Heart right ventricle (tissue), 16 donors: ENCODE results near the gene UPK1B. TPM values are rescaled to one million over a fixed set of nuclear protein-coding genes. Genes with fewer than 3 reads are reported as not detected.

Source experiments
- ATAC-seq, 8 donors: fragments of 200-7000 bp; cut with Tn5 transposase; one replicate each; pipeline ENCODE4 v1.9.1; 2020; ENCODE audit warnings: mild to moderate bottlenecking in 8 of 8, moderate library complexity in 8 of 8, moderate number of reproducible peaks in 1 of 8
- DNase-seq, 2 donors: peaks; one replicate each; pipeline ENCODE4 v3.0.0-alpha.2; 2020
- H3K27ac ChIP-seq, 10 donors: fragments of 200-600 bp; sonication (generic) in 2 of 10; one replicate each; pipeline versions ENCODE4 v1.5.0 to v1.8.0; 2020 to 2022; ENCODE audit warnings: mild to moderate bottlenecking in 3 of 10
- H3K27me3 ChIP-seq, 7 donors: fragments of 200-600 bp; one replicate each; pipeline ENCODE4 v1.8.0; 2021 to 2022; ENCODE audit warnings: mild to moderate bottlenecking in 2 of 7
- H3K36me3 ChIP-seq, 9 donors: fragments of 200-600 bp; sonication (generic) in 1 of 9; one replicate each; pipeline versions ENCODE4 v1.5.0 to v1.8.0; 2020 to 2022; ENCODE audit warnings: mild to moderate bottlenecking in 2 of 9
- H3K4me1 ChIP-seq, 9 donors: fragments of 200-600 bp; sonication (generic) in 1 of 9; one replicate each; pipeline versions ENCODE4 v1.5.0 to v1.8.0; 2020 to 2022; ENCODE audit warnings: mild to moderate bottlenecking in 4 of 9
- H3K4me3 ChIP-seq, 10 donors: fragments of 200-600 bp; sonication (generic) in 2 of 10; one replicate each; pipeline versions ENCODE4 v1.5.0 to v1.8.0; 2020 to 2022; ENCODE audit warnings: mild to moderate bottlenecking in 7 of 10, moderate library complexity in 2 of 10
- H3K9me3 ChIP-seq, 11 donors: fragments of 200-600 bp in 10 of 11; sonication (generic) in 2 of 11; one replicate each; pipeline versions ENCODE4 v1.5.0 to v1.8.0; 2013 to 2022; ENCODE audit warnings: mild to moderate bottlenecking in 2 of 11, control low read depth in 1 of 11, moderate library complexity in 1 of 11
- WGBS, 2 donors: extraction: QIAGEN DNeasy Blood & Tissue Kit; methylation state at CpG; one replicate each; pipeline ENCODE4 v1.1.7; 2013; ENCODE audit warnings: inconsistent platforms in 1 of 2; 5-methylcytosine and 5-hydroxymethylcytosine counted together
- intact Hi-C, 10 donors: fragments of 100-400 bp; cut with DNase I; formaldehyde crosslinking; loops; one replicate each; pipeline versions ENCODE4 v1.11.1 to v1.14.2; 2022
- polyA plus RNA-seq, 2 donors: library from polyadenylated mRNA; stranded (reverse); fragments of 200-250 nt; gene quantifications; one replicate each; pipeline ENCODE4 v1.2.3, GENCODE V29; 2013
- total RNA-seq, 10 donors: library from RNA; stranded (reverse); fragmentation: NEBNext Ultra II Directional in 3 of 10; extraction: Animal tissue kit (Norgen Biotek cat#: 25700) in 3 of 10; gene quantifications; one replicate each; pipeline versions ENCODE4 v1.2.1 to v1.2.4, GENCODE V29; 2021 to 2023
- TF ChIP-seq, protein P1 (sequence below), 9 donors: fragments of 200-600 bp; sonication (generic) in 2 of 9; IDR thresholded peaks; one replicate each; pipeline versions ENCODE4 v1.5.0 to v1.8.0; 2021 to 2022; ENCODE audit warnings: antibody characterized with exemption in 9 of 9, mild to moderate bottlenecking in 5 of 9, moderate library complexity in 1 of 9
- donor health status: Arrhythmogenic right ventricular cardiomyopathy.
- donor health status: ischemic (EF 13 %, LVEDD 7.1; RV severe dilation, severe dysfunction).
- donor health status: healthy with polysubstance abuse.
- donor health status: DM: no; HTN: yes; CAD: no.
- donor health status: DM: no; HTN: no; CAD: no.
- donor health status: ischemic (EF 25% LVEDD 6.9; RV normal size, moderate dysfunction).
- donor health status: ischemic (EF 25% LVEDD 5.7; RV mildly dilated, moderate dysfunction).
- donor health status: healthy.
- donor health status: DM: yes; HTN: yes; CAD: no.
- donor health status: Ischemic cardiomyopathy.
- donor health status: ischemic (EF 35%, LVEDD 5.7; RV mildly dilated, moderate dysfunction).
- donor health status: nonischemic (EF 11% LVEDD 7.7; RV severe dilation, severe dysfunction).
- donor health status: DM: yes; HTN: yes; CAD: no.
- donor health status: PGD.
- donor health status: ischemic (EF 29% LVEDD 5.4; RV normal size, mild dysfunction).
- donor health status: nonischemic (EF 23%, LVEDD 6.1; RV moderate dilation, normal function).

Gene UPK1B
- total and polyA plus RNA-seq, 12 donors: 1.1 TPM; not detected in 11

- Histone ChIP-seq H3K27ac (no peak overlapping the region), H3K4me1 (no peaks in the 10 kb centered on the region), H3K9me3 (no peaks in the 10 kb centered on the region), H3K27me3 (no peaks in the 10 kb centered on the region), H3K4me3 (no peak overlapping the region), H3K36me3 (no peaks in the 10 kb centered on the region)
- intact Hi-C loops: no loop called here
- TF ChIP-seq, protein P1, sequence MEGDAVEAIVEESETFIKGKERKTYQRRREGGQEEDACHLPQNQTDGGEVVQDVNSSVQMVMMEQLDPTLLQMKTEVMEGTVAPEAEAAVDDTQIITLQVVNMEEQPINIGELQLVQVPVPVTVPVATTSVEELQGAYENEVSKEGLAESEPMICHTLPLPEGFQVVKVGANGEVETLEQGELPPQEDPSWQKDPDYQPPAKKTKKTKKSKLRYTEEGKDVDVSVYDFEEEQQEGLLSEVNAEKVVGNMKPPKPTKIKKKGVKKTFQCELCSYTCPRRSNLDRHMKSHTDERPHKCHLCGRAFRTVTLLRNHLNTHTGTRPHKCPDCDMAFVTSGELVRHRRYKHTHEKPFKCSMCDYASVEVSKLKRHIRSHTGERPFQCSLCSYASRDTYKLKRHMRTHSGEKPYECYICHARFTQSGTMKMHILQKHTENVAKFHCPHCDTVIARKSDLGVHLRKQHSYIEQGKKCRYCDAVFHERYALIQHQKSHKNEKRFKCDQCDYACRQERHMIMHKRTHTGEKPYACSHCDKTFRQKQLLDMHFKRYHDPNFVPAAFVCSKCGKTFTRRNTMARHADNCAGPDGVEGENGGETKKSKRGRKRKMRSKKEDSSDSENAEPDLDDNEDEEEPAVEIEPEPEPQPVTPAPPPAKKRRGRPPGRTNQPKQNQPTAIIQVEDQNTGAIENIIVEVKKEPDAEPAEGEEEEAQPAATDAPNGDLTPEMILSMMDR (IDR thresholded peaks at IDR 0.05): no peak
- ATAC-seq: no peak
- WGBS, 2 donors: 81 to 92% methylated on average over 1 of the region's 1 CpG
- DNase-seq: no peak
Observed at GRCh38 chr3:119191800-119192199, 18.4 kb downstream of the UPK1B start.

DNA sequence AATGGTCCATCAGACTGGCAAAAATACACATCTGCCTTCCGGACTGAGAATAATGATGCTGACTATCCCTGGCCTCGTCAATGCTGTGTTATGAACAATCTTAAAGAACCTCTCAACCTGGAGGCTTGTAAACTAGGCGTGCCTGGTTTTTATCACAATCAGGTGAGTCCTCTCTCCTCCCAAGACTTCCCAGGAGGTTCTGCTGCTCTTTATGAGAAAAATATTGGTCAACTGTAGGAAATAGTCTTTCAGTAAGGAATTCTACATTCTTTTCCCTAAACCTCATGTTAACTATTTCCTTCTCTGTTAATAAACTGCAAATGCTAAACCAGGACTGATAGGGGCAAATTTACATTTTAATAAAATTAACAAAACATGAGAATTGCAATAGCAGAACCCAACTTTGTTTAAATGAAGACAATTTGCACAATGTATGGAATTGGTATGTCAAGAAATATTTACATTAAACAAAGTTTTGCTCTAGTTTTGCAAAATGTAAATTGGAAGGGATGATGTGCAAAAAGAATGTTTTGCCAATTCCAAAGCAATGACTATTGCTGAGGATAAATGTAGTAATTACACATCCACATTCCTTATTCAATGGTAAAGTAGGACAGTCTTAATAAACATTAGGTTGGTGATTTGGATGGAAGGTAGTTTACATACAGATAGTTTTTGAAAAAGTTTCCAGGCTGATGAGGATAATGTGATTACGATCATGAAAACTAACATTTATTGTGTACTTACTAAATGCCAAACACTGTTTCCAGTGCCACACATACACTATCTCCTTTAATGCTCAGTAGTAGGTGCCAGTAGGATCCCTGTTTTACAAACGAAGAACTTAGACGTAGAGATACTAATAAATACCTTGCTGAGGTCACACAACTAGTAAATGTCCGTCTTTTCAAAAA, 21.1 kb downstream of the UPK1B start:
- ATAC-seq (no peak), DNase-seq (no peak)
- H3K4me1 ChIP-seq: no peaks in the 10 kb centered on the region
- H3K9me3 ChIP-seq: no peaks in the 10 kb centered on the region
- no peaks in the 10 kb centered on the region for H3K36me3 ChIP-seq
- WGBS, 2 donors: 82 to 84% methylated on average over 7 of the region's 7 CpGs
- TF ChIP-seq, protein P1 (IDR thresholded peaks at IDR 0.05): no peak
- no peak overlapping the region for H3K4me3 ChIP-seq
- no peaks in the 10 kb centered on the region for H3K27me3 ChIP-seq
- intact Hi-C loops: no loop called here
- H3K27ac ChIP-seq: no peak overlapping the region

GRCh38 chr3:119195151-119195476, 21.7 kb downstream of the UPK1B start:
- Histone ChIP-seq H3K9me3 (no peaks in the 10 kb centered on the region), H3K36me3 (no peaks in the 10 kb centered on the region), H3K4me3 (no peak overlapping the region), H3K27me3 (no peaks in the 10 kb centered on the region), H3K27ac (no peak overlapping the region), H3K4me1 (no peaks in the 10 kb centered on the region)
- TF ChIP-seq, protein P1 (IDR thresholded peaks at IDR 0.05): no peak
- 73 to 83% methylated on average over 1 of the region's 1 CpG for WGBS, 2 donors
- DNase-seq (no peak), ATAC-seq (no peak)
- intact Hi-C loops: no loop called here

DNA sequence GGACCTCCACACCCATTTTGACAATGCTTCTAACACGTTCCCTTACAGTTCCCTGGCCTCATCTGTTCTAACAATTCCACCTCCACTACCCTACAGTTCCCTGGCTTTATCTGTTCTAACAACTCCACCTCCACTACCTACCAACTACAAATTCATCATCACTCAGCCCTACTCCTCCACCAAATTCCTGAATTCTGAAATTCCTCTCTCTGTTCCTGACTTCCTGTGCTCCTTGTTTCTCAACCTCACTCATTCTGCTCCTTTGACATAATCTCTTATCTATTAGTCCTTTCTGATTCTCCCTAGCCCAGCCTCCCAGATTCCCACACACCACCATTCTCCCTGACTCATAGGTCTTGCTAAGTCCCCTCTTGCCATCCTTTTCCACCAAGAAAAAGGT, 22.5 kb downstream of the UPK1B start:
- no peaks in the 10 kb centered on the region for H3K36me3 ChIP-seq
- H3K4me3 ChIP-seq: no peak overlapping the region
- H3K4me1 ChIP-seq: no peaks in the 10 kb centered on the region
- no peak for ATAC-seq
- H3K9me3 ChIP-seq: no peaks in the 10 kb centered on the region
- H3K27ac ChIP-seq: no peak overlapping the region
- TF ChIP-seq, protein P1 (IDR thresholded peaks at IDR 0.05): no peak
- no peak for DNase-seq
- H3K27me3 ChIP-seq: no peaks in the 10 kb centered on the region
- intact Hi-C loops: no loop called here
- 70 to 85% methylated on average over 1 of the region's 1 CpG for WGBS, 2 donors
